Fibroblast of upper back skin (primary cell): ENCODE results near the gene ATP1A2.

Source experiments
- DNase-seq: peaks from one replicate; pipeline ENCODE4 v3.0.0-alpha.2; 2013

ATP1A2 gene

DNA sequence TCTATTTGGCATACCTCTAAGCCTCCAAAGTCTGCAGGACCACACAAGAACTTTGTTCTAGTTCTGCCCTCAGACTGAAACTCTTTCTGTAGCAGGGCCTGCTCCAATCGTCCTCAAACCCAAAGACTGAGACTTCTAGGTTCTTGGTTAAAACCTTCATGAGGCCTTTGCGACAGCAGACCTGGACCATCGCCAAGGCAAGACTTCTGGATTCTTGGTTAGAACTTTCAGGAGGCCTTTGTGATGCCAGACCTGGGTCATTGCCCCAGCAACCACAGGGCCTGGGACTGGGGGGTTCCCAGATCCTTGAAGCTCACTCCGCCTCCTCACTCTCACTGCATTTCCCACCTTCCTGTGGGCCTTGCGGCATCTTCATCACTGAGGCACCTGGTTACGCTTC lies 35.7 kb downstream of the ATP1A2 start, which contains the start of gene ATP1A4:
Gene ATP1A4 (plus strand): TSS at position 301 of the 400 bp plus-strand sequence. CDS start 438 bp downstream, outside the sequence.
- DNase-seq: no peak

DNA sequence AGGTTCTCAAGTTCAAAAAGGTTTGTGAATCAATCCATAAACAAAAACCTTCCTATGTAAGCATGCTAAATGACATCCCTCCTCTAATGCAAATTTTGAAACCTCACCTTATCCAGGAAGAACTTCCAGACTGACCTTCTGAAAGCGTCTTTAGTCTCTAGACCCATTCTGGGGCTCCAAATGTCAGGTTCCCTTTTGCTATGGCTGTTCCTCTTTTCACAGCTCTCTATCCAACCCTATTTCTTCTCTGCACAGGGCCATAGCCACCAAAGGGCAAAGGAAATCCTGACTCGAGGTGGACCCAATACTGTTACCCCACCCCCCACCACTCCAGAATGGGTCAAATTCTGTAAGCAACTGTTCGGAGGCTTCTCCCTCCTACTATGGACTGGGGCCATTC lies 39.2 kb downstream of the ATP1A2 start:
- DNase-seq: no peak

DNA sequence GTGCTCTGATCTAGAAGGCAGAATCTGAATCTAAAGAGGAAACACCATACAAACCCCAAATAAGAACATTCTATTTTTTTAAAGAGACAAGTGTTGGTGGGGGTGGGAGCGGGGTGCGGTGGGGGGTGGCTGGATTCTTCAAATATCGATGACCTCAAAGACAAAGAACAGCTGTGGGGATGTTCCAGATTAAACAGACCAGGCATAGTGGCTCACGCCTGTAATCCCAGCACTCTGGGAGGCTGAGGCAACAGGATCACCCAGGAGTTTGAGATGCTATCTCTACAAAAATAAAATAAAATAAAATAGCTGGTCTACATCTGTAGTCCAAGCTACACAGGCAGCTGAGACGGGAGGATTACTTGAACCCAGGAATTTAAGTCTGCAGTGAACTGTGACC lies 40.8 kb downstream of the ATP1A2 start:
- no peak for DNase-seq

DNA sequence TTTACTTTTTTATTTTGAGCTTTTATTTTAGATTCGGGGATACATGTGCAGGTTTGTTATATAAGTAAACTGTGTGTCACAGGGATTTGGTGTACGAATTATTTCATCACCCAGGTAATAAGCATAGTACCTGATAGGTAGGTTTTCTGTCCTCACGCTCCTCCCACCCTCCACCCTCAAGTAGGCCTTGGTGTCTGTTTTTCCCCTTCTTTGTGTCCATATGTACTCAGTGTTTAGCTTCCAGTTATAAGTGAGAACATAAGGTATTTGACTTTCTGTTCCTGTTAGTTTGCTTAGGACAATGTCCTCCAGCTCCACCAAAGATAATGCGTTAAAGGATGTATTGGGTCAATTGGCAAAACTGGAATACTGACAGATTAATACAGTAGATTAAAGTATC lies 41.6 kb downstream of the ATP1A2 start:
- DNase-seq: no peak

DNA sequence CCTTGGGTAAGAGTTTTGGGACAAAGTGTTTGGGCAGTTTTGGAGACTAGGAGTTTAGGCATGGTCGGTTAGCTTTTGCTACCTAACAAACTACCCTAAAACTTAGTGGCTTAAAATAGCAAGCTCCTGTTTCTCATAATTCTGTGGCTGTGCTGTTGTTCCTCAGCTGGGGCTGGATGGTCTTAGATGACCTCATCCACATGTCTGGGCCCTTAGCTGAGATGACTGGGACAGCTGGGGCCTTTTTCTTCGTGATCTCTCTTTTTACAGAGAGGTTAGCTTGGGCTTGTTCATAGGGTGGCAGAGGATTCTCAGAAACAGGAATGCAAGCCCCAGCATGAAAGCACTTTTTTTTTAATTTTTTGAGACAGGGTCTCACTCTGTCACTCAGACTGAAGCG lies 42.5 kb downstream of the ATP1A2 start:
- DNase-seq: no peak

DNA sequence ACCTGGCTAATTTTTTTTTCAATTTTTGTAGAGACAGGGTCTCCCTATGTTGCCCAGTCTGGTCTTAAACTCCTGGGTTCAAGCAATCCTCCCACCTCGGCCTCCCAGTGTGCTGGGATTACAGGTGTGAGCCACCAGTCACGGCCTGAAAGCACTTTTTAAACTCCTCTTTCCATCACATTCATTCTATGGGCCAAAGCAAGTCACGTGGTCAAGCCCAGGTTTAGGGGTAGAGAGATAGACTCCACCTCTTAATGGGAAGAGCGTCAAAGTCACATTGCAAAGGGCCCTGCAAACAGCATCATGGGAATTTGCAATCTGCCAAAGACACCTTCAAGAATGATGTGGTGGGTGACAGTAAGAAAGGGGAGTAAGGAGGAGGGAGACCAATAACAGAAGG lies 43.0 kb downstream of the ATP1A2 start:
- DNase-seq: no peak

DNA sequence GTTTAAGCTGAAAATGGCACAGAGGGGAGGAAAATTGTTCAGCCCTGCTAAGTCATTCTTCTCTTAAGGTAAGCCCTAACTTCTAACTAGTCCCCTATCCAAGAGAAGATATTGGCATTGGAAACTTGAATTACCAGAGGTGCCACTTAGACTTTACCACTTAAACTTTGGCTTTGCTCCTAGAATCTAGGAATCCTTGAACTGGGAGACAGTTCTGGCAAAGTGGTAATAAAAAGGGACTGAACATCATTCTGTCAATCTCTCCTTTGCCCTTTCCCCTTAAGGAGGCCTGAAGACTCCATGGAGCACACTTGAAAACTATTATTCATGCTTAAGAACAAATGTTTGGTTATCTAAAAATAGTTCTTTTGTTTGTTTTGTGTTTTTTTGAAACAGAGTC lies 44.3 kb downstream of the ATP1A2 start:
- DNase-seq: no peak

DNA sequence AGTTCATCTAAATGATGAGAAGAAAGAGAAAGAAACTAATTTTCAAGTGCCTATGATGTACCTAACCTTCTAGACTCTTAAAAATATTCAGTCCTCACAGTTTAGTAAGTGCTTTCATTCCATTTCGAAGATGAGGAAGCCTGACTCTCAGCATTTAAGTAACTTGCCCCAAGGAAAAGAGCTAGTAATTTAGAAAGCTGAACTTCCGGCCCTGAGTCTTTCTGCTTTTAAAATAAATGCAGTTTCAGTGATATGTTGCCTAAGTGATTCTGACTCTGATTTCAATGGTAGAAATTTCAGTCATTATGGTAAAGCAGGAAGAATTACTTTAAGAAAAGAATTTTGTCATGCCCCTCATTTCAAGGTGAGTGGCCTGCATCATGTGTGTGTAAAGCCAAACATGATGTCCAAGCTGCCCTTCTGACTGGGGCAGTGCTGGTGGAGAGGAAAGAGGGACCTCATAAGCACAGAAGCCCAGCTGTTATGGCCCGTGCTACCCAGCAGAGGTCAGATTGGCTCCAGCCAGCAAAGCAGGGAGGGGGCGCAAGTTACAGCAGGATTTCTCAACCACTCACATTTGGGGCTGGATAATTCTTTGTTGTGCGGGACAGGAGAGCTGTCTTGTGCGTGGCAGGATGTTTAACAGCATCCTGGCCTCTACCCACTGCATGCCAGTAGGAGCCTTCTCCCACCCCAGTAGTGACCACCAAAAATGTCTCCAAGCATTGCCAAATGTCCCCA lies 46.6 kb downstream of the ATP1A2 start:
- DNase-seq: peak; percentile 35

DNA sequence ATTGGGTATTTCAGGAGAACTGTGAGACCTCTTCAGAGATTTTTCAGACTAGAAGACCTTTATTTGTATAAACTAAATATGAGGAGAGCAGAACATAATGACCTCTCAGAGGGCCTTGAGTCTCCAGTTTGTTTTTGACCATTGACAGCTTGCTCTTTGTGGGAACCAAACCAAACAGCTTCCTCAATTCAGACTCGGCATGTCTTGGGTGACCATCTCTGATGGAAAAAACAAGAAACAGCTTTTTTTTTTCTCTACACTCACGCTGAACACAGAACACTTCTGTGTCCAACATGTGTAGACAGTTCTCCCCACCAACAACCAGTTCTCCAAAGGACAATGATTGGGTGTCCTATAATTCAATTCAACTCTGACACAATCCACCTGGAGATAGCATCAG lies 47.4 kb downstream of the ATP1A2 start:
- DNase-seq: no peak

DNA sequence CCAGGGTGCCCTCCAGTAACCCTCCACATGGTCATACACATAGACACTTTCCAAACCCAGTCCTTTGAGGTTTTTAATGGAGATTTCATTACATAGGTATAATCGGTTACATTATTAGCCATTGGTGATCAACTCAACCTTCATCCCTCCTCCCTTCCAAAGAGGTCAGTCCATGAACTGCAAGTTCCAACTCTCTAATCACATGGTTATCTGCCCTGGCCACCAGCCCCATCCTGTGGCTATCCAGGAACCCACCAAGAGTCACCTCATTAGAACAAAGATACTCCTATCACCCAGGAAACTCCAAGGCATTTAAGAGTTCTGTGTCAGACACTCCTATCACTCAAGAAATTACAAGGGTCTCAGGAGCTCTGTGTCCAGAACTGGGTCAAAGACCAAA lies 48.1 kb downstream of the ATP1A2 start:
- peak; percentile 34 for DNase-seq

DNA sequence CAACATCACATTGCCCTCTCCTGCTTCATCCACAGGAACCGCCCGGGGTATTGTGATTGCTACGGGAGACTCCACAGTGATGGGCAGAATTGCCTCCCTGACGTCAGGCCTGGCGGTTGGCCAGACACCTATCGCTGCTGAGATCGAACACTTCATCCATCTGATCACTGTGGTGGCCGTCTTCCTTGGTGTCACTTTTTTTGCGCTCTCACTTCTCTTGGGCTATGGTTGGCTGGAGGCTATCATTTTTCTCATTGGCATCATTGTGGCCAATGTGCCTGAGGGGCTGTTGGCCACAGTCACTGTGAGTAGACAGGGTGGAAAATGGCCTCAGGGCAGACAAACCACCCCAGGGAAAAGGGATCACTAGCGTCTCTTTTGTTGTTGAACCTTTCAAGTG lies 48.6 kb downstream of the ATP1A2 start:
- DNase-seq: no peak

DNA sequence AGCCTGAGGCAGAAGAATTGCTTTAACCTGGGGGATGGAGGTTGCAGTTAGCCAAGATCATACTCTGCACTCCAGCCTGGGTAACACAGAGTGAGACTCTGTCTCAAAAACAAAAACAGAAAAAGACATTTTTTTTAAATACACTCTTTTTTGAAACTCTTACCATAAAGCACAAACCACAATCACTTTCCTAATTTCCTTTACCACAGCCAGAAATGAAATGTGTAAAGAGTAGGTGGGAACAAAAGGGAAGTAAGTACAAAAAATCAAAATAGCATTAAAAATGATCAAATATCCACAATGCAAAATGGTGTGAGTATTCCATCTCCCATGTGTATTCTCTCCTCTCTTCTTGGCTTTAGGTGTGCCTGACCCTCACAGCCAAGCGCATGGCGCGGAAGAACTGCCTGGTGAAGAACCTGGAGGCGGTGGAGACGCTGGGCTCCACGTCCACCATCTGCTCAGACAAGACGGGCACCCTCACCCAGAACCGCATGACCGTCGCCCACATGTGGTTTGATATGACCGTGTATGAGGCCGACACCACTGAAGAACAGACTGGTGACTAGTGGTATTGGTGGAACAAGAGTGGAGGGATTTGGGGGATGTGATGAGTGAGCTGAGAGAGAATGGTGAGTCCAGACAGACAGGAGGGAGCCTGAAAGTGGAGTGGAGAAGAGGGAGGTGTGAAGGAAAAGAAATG lies 50.8 kb downstream of the ATP1A2 start:
- no peak for DNase-seq

DNA sequence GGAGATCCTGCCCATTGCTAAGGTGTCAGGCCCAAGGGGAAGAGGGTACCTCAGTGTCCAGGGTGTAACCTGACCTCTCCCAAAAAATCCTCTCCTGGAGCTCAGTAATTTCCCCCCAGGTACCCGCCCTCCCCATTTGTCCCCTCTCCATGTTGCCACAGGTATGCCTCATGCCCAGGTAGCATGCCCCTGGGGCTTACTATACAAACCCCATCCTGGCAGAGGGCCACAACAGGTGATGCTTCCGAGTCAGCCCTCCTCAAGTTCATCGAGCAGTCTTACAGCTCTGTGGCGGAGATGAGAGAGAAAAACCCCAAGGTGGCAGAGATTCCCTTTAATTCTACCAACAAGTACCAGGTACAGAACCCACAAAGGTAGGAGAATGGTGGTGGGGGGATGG lies 51.5 kb downstream of the ATP1A2 start:
- no peak for DNase-seq

DNA sequence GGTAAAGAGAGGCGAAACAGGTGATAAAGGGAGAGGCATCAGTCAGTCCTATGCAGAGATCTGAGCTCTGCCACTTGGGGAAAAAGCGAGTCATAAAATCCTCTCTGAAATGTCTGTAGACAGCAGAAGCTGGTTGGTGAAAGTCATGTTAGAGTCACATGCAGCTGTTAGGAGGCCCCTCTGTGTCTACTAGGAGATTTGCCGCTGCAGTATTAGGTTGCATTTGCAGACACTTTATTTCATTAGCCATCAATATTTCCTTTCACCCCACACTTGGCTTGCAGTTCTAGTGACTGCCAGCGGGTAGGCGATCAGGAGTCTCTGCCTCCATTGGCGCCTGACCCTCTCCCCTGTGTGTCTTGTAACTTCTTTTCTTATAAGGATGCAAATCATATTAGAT lies 52.0 kb downstream of the ATP1A2 start:
- no peak for DNase-seq

DNA sequence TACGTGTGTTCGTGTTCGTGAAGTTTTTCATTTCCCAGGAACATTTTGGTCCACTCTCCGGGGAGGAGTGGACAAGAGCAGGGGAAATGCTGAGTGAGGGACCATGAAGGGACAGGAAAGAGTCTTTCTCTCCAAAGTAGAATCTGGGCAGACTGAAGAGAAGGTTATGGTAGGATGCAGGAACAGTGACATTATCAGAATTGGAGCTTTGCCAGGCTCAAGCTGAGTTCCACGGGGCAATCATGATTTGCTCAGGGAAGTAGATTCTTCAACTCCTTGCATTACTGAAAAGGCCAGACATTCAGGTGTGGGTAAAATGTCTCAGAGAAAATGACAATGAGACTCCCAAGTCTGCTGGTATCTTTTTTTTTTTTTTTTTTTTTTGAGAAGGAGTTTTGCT lies 52.5 kb downstream of the ATP1A2 start:
- DNase-seq: no peak

DNA sequence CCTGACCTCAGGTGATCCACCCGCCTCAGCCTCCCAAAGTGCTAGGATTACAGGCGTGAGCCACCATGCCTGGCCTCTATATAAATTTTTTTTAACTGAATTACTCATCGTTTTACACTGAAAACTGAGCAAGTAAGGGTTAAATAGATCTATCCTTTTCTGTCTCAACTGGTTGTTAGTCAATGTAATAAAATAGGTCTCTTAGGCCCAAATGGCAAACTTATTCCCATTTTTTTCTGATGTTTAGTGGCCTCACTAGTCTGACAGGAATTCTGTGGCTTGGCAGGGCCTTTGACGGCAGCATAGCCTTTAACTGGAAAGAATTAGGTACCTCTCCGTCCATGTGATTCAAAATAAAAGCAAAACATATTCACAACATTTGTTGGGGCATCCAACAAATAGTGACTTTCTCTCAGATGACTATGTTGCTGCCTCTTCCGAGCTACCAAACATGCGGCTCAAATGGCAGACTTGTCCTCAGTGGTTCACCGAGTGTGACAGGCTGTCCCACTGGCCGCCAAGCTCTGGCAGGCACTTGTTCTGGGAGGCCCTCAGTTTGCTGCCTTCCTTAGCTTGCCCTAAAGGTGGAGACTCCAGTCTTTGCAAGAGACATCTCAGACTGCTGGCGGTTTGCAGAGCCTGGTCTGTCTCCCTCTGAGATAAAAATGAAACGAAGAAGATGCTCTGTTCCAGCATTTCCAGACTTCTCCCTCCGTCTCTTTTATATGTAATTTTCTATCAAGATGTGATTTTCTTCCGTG lies 53.2 kb downstream of the ATP1A2 start:
- peak; percentile 70 for DNase-seq

DNA sequence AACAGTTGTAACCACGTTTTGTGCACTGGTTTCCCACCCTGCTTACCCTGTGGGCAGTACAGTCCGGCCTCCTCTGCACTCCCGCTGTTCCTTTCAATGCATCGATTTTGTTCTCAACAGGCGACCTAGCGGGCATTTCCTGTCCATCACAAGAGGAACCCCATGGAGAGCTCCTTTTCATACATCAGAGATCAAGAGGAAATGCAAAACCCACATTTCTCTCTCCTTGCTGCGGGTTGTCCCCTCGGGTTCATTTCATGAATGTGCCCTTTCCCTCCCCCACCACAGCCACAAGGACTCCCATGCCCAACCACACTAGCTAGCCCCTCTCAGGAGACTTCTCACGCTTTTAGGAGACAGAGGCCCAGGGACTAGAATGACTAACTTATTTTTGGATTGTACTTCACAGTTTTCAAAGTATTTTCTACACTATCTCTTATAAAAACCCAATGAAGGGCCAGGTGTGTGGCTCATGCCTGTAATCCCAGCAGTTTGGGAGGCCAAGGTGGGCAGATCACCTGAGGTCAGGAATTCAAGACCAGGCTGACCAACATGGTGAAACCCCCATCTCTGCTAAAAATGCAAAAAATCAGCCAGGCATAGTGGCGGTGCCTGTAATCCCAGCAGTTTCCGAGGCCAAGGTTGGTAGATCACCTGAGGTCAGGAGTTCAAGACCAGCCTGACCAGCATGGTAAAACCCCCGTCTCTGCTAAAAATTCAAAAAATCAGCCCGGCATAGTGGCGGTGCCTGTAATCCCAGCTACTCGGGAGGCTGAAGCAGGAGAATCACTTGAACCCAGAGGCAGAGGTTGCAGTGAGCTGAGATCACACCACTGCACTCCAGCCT lies 54.2 kb downstream of the ATP1A2 start:
- DNase-seq: peak; percentile 20

DNA sequence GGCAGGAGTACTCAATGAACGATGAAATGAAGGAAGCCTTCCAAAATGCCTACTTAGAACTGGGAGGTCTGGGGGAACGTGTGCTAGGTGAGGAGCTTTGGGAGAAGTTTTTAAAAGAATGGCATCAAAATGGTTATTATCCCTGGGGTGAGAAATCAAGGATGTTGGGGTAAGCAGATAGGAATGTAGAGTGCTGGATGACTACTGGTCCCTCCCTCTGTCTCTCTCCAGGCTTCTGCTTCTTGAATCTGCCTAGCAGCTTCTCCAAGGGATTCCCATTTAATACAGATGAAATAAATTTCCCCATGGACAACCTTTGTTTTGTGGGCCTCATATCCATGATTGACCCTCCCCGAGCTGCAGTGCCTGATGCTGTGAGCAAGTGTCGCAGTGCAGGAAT lies 55.8 kb downstream of the ATP1A2 start:
- DNase-seq: peak; percentile 28

DNA sequence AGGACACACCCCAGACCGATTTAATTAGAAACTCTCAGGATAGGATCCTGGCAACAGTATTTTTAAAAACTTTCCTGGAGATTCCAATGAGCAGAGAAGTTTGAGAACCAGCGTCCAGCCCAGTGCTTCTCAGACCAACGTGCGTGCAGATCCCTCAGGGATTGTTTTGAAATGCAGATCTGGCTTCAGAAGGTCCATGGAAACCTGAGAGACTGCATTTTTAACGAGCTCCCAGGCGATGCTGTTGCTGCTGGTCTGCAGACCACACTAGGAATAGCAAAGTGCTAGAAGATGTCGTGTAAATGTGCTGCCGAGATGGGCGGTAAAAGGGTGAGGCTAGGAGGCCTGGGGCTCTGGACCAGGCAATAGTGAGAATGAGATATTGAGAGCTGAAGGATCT lies 56.4 kb downstream of the ATP1A2 start:
- no peak for DNase-seq

DNA sequence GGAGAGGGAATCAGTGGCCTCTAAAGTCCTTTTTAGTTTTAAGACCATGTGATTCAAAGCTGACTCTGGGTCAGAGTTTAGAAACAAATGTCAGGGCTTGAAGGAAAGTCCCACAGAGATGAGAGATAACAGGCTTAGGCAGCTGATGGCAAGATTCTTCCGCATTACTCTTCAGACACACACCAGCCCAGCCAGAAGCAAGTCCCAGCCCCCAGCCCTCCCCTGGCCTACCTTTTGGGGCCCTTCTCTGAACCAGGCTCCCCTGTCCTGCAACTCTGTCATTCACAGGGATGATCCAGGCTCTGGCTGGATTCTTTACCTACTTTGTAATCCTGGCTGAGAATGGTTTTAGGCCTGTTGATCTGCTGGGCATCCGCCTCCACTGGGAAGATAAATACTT lies 61.7 kb downstream of the ATP1A2 start:
- DNase-seq: no peak

DNA sequence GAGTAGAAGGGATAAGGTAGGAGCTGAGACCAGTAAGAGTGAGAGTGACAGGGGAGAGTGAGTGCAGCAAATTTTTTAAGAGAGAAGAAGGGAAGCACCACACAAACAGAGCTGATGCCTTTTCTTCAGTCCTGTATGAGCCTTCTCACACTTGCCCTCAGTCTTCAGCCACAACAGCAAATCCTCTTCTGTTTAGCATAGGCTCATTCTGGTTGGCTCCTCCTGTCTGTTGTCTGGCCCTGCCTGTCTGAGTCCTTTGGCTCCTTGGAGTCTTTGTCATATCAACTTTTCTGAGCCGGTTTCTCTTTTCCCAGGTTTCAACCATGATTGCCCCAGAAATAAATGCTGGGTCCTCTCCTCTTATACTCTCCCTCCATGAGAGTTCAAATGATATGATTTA lies 62.1 kb downstream of the ATP1A2 start:
- no peak for DNase-seq

DNA sequence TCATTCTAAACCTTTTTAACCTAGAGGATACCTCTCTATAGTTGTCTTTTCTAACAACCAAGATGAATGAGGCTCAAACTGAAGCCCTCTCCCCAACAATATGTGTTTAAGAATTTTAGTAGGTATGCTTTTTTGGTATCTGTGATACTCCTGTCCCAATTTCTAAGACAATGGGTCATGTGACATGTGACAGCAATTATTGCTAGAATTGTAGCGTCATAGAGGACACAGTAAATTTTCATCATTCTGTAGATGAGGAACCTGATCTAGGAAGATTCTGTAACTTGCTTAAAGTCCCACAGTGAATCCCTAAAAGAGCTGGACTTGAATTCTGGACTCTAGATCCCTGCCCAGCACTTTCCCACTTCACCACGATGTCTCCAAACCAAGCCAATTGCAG lies 63.2 kb downstream of the ATP1A2 start:
- DNase-seq: no peak

DNA sequence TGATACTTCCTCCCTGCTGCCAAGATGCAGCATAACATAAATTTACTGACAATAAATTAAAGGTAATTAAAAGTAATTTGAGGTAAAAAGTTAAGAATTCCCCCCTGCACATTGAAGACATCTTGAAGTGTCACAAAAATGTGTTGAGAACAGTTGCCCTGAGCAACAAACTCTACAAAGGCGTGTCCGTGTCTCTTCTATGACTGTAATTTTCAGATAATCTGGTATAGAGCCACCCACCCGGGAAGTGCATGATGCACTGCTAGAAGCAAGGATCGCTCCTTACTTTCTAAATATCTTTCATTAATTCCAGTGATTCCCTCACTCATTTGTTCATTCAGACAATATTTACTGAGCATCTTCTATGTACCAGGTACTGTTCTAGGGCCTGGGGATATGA lies 63.8 kb downstream of the ATP1A2 start:
- DNase-seq: no peak
